GM18873 (cell line): Measurements from ENCODE around the gene KHDC1L.
"Not testable (repeated sequence)": the region's sequence is repeated elsewhere in the genome, so short reads cannot be mapped to it uniquely, and the experiment has no call there.

Experiments used
- ATAC-seq: cut with Tn5 transposase; IDR thresholded peaks from one replicate; pipeline ENCODE4 v1.9.1; 2021; ENCODE audit warnings: mild to moderate bottlenecking, moderate library complexity, moderate number of reproducible peaks; ENCODE audit not compliant: unreplicated experiment, low FRiP score

Gene KHDC1L

GRCh38 chr6:73207221-73207837 lies 18.0 kb downstream of the KHDC1L start:
- no peak for ATAC-seq

GRCh38 chr6:73204252-73204651 lies 21.0 kb downstream of the KHDC1L start:
- ATAC-seq: no peak

DNA sequence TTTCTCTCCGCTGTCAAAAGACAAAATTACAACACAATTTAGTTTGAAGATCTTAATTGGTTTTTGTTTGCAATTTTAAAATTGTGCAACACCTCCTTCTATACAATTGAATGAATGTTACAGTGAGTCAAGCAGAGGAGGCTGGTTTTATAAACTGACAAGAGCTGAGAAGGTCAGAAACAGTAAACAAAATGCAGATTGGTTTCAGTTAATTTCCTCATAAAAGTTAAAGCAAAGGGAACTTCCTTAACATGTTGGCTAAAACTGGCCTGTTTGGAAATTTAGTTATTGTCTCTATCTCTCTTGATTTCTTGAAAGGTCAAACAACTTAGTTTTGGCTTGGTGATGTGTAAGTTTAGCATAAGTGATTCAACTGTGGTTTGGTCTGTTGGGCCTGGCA lies 22.2 kb downstream of the KHDC1L start:
- no peak for ATAC-seq

DNA sequence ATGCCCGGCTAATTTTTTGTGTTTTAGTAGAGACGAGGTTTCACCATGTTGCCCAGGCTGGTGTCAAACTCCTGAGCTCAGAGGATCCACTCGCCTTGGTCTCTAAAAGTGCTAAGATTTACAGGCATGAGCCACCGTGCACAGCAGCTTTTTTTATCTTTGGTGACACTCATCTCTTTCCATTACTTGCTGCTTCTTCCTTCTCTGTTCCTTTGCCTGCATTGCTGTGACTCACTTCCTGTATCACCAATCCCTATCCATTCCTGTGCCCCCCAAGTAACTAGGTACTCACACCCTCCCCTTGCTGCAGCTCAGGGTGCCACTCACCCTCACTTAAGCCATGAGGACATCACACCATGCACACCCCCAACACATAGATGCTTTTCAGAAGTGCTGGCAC lies 24.6 kb downstream of the KHDC1L start:
- no peak for ATAC-seq

GRCh38 chr6:73200247-73200646 lies 25.0 kb downstream of the KHDC1L start:
- ATAC-seq: no peak

DNA sequence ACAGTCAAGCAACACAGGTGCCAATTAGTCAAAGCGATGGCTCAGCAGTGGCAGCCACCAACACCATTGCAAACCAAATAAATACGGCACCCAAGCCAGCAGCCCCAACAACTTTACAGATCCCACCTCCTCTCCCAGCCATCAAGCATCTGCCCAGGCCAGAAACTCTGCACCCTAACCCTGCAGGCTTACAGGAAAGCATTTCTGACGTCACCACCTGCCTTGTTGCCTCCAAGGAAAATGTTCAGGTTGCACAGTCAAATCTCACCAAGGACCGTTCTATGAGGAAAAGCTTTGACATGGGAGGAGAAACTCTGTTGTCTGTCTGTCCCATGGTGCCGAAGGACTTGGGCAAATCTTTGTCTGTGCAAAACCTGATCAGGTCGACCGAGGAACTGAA lies 30.6 kb downstream of the KHDC1L start:
- ATAC-seq: no peak

- not testable (repeated sequence) for ATAC-seq
Measured at GRCh38 chr6:73193302-73193701, 32.0 kb downstream of the KHDC1L start.

DNA sequence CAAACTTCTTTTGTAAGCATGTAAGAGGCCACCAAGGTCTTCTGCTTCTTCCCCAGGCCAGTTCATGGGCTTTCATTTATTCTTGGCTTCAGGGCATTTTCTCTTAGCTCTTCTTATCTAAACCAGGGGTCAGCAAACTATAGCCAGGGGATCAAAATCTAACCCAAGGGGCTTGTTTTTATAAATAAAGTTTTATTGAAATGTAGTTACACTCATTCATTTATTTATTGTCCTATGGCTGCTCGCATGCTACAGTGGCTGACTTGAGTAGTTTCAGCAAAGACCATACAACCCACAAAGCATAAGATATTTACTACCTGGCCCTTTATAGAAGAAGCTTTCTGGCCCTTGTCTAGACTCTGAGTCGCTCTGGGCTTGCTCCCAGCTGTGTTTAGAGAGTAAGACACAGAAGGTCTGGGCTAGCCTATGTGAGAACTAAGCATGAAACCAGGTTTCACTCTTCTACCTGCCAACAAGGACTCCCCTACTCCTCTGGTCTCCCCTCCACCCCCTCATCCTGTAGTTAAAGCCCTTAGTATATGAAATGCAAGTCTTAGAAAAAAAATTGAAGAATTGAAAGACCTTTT lies 43.2 kb downstream of the KHDC1L start:
- ATAC-seq: no peak

GRCh38 chr6:73180763-73181619 lies 44.3 kb downstream of the KHDC1L start:
- peak; percentile 91 for ATAC-seq

GRCh38 chr6:73180076-73180738 lies 45.1 kb downstream of the KHDC1L start:
- no peak for ATAC-seq

DNA sequence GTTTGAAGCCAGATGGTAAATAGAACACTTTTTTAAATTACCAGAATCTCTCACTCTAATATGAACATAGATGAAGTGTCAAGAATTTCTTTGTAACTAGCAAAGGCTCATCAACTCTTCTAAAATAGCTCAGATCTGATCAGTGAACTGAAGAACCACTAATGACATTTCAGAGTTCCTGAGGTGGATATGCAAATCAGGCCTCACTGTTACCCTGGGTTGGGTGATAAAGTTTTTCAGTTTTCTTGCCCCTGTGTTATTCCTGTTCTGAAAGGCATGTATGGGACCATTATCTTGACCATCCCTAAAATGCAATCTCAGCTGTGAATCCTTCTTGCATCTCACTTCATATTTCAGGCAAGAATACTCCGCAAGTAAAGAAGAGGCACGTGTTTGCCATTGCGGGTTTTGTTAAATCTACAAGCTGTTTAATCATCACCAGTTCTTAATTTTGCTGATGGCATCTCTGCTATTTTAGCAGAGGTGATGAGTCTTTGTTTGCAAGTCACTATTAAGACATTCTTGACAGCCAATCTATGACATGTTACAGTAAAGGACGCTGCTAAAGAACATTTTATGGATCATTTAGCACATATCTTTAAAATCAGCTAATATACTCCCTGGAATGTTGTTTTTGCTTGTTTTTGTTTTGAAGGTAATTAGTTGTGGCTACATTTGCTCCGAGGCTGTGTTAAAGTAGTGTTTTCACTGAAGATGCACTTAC lies 47.9 kb downstream of the KHDC1L start:
- peak; percentile 51 for ATAC-seq

DNA sequence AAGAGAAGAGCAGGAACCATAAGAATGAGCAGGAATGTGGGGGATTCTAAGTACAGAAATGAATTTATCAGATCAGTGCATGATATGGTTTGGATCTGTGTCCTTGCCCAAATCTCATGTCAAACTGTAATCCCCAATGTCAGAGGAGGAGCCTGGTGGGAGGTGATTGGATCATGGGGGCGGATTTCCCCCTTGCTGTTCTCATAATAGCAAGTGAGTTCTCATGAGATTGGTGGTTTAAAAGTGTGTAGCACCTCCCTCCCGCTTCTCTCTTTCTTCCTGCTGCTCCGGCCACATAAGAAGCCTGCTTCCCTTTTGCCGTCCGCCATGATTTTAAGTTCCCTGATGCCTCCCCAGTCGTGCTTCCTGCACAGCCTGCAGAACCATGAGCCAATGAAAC lies 49.2 kb downstream of the KHDC1L start:
- no peak for ATAC-seq

DNA sequence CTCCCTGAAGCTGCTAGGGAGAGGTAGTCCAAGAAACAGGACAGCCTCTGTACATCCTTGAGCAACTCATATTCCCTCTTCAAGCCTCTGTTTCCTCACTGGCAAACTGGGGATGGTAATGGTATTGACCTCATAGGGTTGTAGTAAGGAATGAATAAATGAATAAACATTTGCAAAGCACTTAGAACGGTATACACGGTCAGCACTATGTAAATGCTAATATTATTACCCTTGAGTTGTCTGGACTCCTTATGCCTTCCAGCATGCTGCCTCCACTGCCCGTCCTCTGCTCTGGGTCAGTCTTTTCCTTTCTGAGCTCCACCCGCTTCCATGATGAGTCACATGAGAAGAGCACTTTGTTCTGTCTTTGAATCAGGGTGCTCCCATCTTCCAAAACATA lies 50.6 kb downstream of the KHDC1L start:
- ATAC-seq: no peak
